Liver (tissue), 9 donors: Measurements from ENCODE around the gene SUGCT. TPM values are rescaled to one million over a fixed set of nuclear protein-coding genes. Genes with fewer than 3 reads are reported as not detected.

Experiments
- DNase-seq: peaks from one replicate; pipeline ENCODE4 v3.0.0-alpha.2; 2017; ENCODE audit warnings: low spot score
- H3K27ac ChIP-seq, 2 donors: one replicate each; pipeline ENCODE4 v1.7.0; 2013; ENCODE audit warnings: inconsistent platforms in 2 of 2, low read length in 2 of 2, control low read depth in 1 of 2, low read depth in 1 of 2, mild to moderate bottlenecking in 1 of 2
- H3K27me3 ChIP-seq, 4 donors: one replicate each; pipeline versions ENCODE4 v1.6.1 to v1.7.0; 2013; ENCODE audit warnings: low read length in 3 of 4, inconsistent platforms in 1 of 4, mild to moderate bottlenecking in 1 of 4, moderate library complexity in 1 of 4; ENCODE audit not compliant: control insufficient read depth in 4 of 4, insufficient read depth in 4 of 4
- H3K36me3 ChIP-seq, 4 donors: one replicate each; pipeline versions ENCODE4 v1.6.1 to v1.7.0; 2013; ENCODE audit warnings: low read length in 3 of 4, mild to moderate bottlenecking in 3 of 4, low read depth in 1 of 4, moderate library complexity in 1 of 4; ENCODE audit not compliant: control insufficient read depth in 4 of 4, insufficient read depth in 3 of 4
- H3K4me1 ChIP-seq, 4 donors: one replicate each; pipeline versions ENCODE4 v1.6.1 to v1.7.0; 2013; ENCODE audit warnings: low read length in 3 of 4, mild to moderate bottlenecking in 3 of 4, moderate library complexity in 1 of 4; ENCODE audit not compliant: control insufficient read depth in 4 of 4, insufficient read depth in 4 of 4
- H3K4me3 ChIP-seq, 3 donors: one replicate each; pipeline versions ENCODE4 v1.6.1 to v1.7.0; 2013; ENCODE audit warnings: low read length in 3 of 3, control low read depth in 1 of 3, low read depth in 1 of 3, mild to moderate bottlenecking in 1 of 3
- H3K9ac ChIP-seq, 2 donors: one replicate each; pipeline ENCODE4 v1.7.0; 2013; ENCODE audit warnings: low read length in 2 of 2, mild to moderate bottlenecking in 2 of 2, moderate library complexity in 2 of 2, control low read depth in 1 of 2, low read depth in 1 of 2
- H3K9me3 ChIP-seq, 4 donors: one replicate each; pipeline versions ENCODE4 v1.6.1 to v1.7.0; 2013; ENCODE audit warnings: low read length in 3 of 4; ENCODE audit not compliant: control insufficient read depth in 4 of 4
- ATF3 ChIP-seq: IDR thresholded peaks from 2 replicates; pipeline ENCODE4 v1.6.1; 2016; ENCODE audit warnings: antibody characterized with exemption
- CTCF ChIP-seq: fragments of 150-350 bp; IDR thresholded peaks from 2 replicates; pipeline ENCODE4 v1.5.1; 2017; ENCODE audit warnings: improper control_type of control experiment, low read depth, low read length; ENCODE audit not compliant: missing input control
- EGR1 ChIP-seq, 2 donors: IDR thresholded peaks; 2 replicates each; pipeline ENCODE4 v1.6.1; 2016 to 2018; ENCODE audit warnings: antibody characterized with exemption in 2 of 2, low read depth in 2 of 2
- FOXA1 ChIP-seq: IDR thresholded peaks from 2 replicates; pipeline ENCODE4 v1.6.1; 2016; ENCODE audit warnings: antibody characterized with exemption
- FOXA2 ChIP-seq: IDR thresholded peaks from 2 replicates; pipeline ENCODE4 v1.6.1; 2016; ENCODE audit warnings: antibody characterized with exemption
- GABPA ChIP-seq, 2 donors: IDR thresholded peaks in 1 of 2; conservative IDR thresholded peaks in 1 of 2; 2 replicates each; pipeline ENCODE4 v1.6.1; 2016; ENCODE audit warnings: antibody characterized with exemption in 2 of 2, mild to moderate bottlenecking in 1 of 2, moderate library complexity in 1 of 2
- HNF4A ChIP-seq, 2 donors: conservative IDR thresholded peaks; 2 replicates each; pipeline ENCODE4 v1.6.1; 2016; ENCODE audit warnings: antibody characterized with exemption in 2 of 2, mild to moderate bottlenecking in 2 of 2
- HNF4G ChIP-seq: IDR thresholded peaks from 2 replicates; pipeline ENCODE4 v1.6.1; 2016; ENCODE audit warnings: antibody characterized with exemption
- JUND ChIP-seq, 2 donors: IDR thresholded peaks; 2 replicates each; pipeline ENCODE4 v1.6.1; 2016; ENCODE audit warnings: antibody characterized with exemption in 2 of 2
- MAX ChIP-seq: IDR thresholded peaks from 2 replicates; pipeline ENCODE4 v1.6.1; 2016; ENCODE audit warnings: antibody characterized with exemption
- NR2F2 ChIP-seq: IDR thresholded peaks from 2 replicates; pipeline ENCODE4 v1.6.1; 2016; ENCODE audit warnings: antibody characterized with exemption
- RAD21 ChIP-seq, 2 donors: IDR thresholded peaks; 2 replicates each; pipeline ENCODE4 v1.6.1; 2016; ENCODE audit warnings: antibody characterized with exemption in 2 of 2, mild to moderate bottlenecking in 2 of 2
- REST ChIP-seq: IDR thresholded peaks from 2 replicates; pipeline ENCODE4 v1.6.1; 2016; ENCODE audit warnings: antibody characterized with exemption, mild to moderate bottlenecking
- RXRA ChIP-seq, 2 donors: IDR thresholded peaks; 2 replicates each; pipeline ENCODE4 v1.6.1; 2017 to 2018; ENCODE audit warnings: antibody characterized with exemption in 2 of 2, mild to moderate bottlenecking in 1 of 2
- SP1 ChIP-seq: IDR thresholded peaks from 2 replicates; pipeline ENCODE4 v1.6.1; 2018; ENCODE audit warnings: antibody characterized with exemption, mild to moderate bottlenecking
- TAF1 ChIP-seq: conservative IDR thresholded peaks from 2 replicates; pipeline ENCODE4 v1.6.1; 2016; ENCODE audit warnings: antibody characterized with exemption, mild to moderate bottlenecking
- YY1 ChIP-seq: IDR thresholded peaks from 2 replicates; pipeline ENCODE4 v1.6.1; 2016; ENCODE audit warnings: antibody characterized with exemption, mild to moderate bottlenecking
- polyA plus RNA-seq, 2 donors: library from polyadenylated mRNA; stranded (reverse) in 1 of 2; unstranded in 1 of 2; fragments of 200-250 nt in 1 of 2; fragments of >200 nt in 1 of 2; fragmentation: Nextera tagmentation in 1 of 2; extraction: Ambion mirVana in 1 of 2; gene quantifications; one replicate each; pipeline versions ENCODE4 v1.2.1 to v1.2.3, GENCODE V29; 2013 to 2015
- total RNA-seq, 2 donors: library from RNA; depleted of rRNA; stranded (reverse); fragments of >200 nt; gene quantifications; one replicate each; pipeline ENCODE4 v1.2.3, GENCODE V29; 2014
- TF ChIP-seq, protein P1 (sequence below): IDR thresholded peaks from 2 replicates; pipeline ENCODE4 v1.6.1; 2016; ENCODE audit warnings: antibody characterized with exemption
- donor health status: healthy.
- donor health status: healthy.
- donor health status: healthy.
- donor health status: healthy.
- donor health status: healthy.

SUGCT gene
- total and polyA plus RNA-seq, 4 donors, result 6.2 to 11.9 (median 9.9) TPM

DNA sequence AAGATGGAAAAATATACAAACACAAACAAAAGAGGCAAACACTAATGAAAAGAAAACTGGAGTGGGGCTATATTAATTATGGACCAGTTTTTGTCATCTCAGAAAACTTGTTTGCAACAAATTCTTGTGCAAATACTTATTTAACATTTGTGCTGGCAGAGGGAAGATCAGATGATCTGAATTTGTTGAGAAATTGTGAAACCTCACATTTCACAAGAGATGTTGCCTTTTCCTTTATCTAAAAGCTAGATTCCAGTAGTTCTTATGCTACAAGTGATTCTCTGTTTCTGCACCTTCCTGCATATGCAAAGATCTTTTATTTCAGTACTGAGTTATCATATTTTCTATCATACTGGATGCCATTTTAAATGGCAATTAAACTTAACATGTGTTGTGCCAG is 320.7 kb downstream of the SUGCT start:
- H3K4me3 ChIP-seq, result no peak overlapping the region
- H3K27me3 ChIP-seq, result no peaks in the 10 kb centered on the region
- no peak for DNase-seq
- peaks cover 2 to 9% (median 9%) of the 10 kb centered on the region in 4 donors for H3K4me1 ChIP-seq
- H3K9ac ChIP-seq, result no peak overlapping the region
- H3K36me3 ChIP-seq, result no peaks in the 10 kb centered on the region
- no peak overlapping the region for H3K27ac ChIP-seq
- TF ChIP-seq FOXA2 (peak; percentile 67), SP1 (no peak), HNF4G (no peak), HNF4A (conservative IDR thresholded peaks at IDR 0.05) (peak; percentile 35 to 70), NR2F2 (no peak), ATF3 (no peak), GABPA (IDR thresholded peaks at IDR 0.05 in 1 of 2, conservative IDR thresholded peaks at IDR 0.05 in 1 of 2) (no peak), EGR1 (IDR thresholded peaks at IDR 0.05; ENCODE audit: low read depth in 2 of 2) (peak in 1 of 2 donors; percentile 28), YY1 (peak; percentile 34), CTCF (no peak), RXRA (IDR thresholded peaks at IDR 0.05) (peak; percentile 17 to 73), MAX (peak; percentile 53), REST (peak; percentile 35), JUND (IDR thresholded peaks at IDR 0.05) (peak in 1 of 2 donors; percentile 68), FOXA1 (peak; percentile 26), RAD21 (IDR thresholded peaks at IDR 0.05) (peak in 1 of 2 donors; percentile 51), TAF1 (no peak)
- TF ChIP-seq, protein P1, sequence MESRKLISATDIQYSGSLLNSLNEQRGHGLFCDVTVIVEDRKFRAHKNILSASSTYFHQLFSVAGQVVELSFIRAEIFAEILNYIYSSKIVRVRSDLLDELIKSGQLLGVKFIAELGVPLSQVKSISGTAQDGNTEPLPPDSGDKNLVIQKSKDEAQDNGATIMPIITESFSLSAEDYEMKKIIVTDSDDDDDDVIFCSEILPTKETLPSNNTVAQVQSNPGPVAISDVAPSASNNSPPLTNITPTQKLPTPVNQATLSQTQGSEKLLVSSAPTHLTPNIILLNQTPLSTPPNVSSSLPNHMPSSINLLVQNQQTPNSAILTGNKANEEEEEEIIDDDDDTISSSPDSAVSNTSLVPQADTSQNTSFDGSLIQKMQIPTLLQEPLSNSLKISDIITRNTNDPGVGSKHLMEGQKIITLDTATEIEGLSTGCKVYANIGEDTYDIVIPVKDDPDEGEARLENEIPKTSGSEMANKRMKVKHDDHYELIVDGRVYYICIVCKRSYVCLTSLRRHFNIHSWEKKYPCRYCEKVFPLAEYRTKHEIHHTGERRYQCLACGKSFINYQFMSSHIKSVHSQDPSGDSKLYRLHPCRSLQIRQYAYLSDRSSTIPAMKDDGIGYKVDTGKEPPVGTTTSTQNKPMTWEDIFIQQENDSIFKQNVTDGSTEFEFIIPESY, result peak; percentile 62
- no peaks in the 10 kb centered on the region for H3K9me3 ChIP-seq
